ENCODE data around the gene ZC4H2. TPM values are rescaled to one million over a fixed set of nuclear protein-coding genes. Genes with fewer than 3 reads are reported as not detected.

The ZC4H2 gene
- total RNA-seq, 1 experiment from 2014 or later: 4.4 TPM

DNA sequence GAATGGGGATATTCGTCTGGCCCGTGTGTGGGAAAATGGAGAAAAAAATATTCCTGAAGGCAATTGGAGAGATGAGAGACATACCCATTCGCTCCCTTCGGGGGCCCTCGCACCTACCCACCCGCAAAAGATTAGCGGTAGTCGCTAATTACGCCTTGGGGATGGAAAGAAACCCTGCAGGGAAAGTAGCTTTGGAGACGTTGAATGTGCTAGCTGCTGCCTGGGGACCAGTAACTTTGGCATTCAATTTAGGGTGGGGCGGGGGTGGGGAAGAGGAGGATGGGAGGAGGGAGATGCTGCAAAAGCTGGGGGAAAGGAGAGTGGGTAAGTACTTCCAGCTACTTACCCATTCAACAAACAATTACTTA is 407 bp upstream of the ZC4H2 start:
- CTCF ChIA-PET: no interaction called here
- TF ChIP-seq CTCF (IDR thresholded peaks at IDR 0.05; ENCODE audit: unreplicated experiment): no peak

DNA sequence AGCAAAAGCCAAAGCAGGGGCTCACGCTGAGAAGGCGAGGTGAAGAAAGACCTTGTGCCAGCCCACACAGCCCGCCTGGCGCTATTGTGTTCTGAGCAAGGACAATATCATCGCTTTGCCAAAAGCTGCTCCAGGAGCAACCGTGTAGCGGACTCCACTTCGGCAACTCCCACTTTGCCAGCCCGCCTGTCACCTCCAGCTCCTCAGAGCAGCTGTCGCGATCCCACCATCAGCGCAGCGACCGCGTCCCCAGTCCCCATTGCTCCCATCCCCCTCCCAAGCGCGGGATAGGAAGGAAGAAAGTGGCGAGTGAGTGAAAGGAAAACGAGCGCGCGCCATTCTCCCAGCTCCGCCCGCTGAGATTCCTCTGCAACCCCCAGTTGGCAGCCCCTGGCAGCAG is 759 bp downstream of the ZC4H2 start:
- DNase-seq (ENCODE audit: unreplicated experiment): peak; percentile 36
- no peaks in the 10 kb centered on the region for H3K36me3 Mint-ChIP-seq (ENCODE audit: insufficient read depth, unreplicated experiment)
- H3K4me3 Mint-ChIP-seq (ENCODE audit: unreplicated experiment): peak overlapping the region; percentile 84
- CTCF ChIA-PET: interaction anchor here (0.6 kb wide), 1 partner anchor 553 kb away, joined by 3 read pairs; no protein-coding TSS in a partner anchor
- no TSS peak for BruUV-seq (replicated peaks)
- no peak for TF ChIP-seq CTCF (IDR thresholded peaks at IDR 0.05; ENCODE audit: unreplicated experiment)
- H3K27ac Mint-ChIP-seq (ENCODE audit: low read depth, unreplicated experiment): no peak overlapping the region
- intact Hi-C loops (cut with micrococcal nuclease): no loop called here
- H3K27me3 Mint-ChIP-seq (ENCODE audit: insufficient read depth, unreplicated experiment): no peaks in the 10 kb centered on the region
- peaks cover 26% of the 10 kb centered on the region for H3K9me3 Mint-ChIP-seq (ENCODE audit: unreplicated experiment)
- no peaks in the 10 kb centered on the region for H3K4me1 Mint-ChIP-seq (ENCODE audit: insufficient read depth, unreplicated experiment)
- POLR2A ChIA-PET: interaction anchor here (0.7 to 1.8 kb wide), 6 partner anchors 14 to 1211 kb away, joined by 3 to 5 read pairs (median 3); partner anchors contain the start of gene LAS1L

More for the DNA sequence above, 407 bp upstream of the ZC4H2 start:
- intact Hi-C loops (cut with micrococcal nuclease): no loop called here
- H3K4me1 Mint-ChIP-seq (ENCODE audit: insufficient read depth, unreplicated experiment): no peaks in the 10 kb centered on the region
- H3K27me3 Mint-ChIP-seq (ENCODE audit: insufficient read depth, unreplicated experiment): no peaks in the 10 kb centered on the region
- H3K36me3 Mint-ChIP-seq (ENCODE audit: insufficient read depth, unreplicated experiment): no peaks in the 10 kb centered on the region
- H3K4me3 Mint-ChIP-seq (ENCODE audit: unreplicated experiment): peak overlapping the region; percentile 84
- H3K9me3 Mint-ChIP-seq (ENCODE audit: unreplicated experiment): peaks cover 14% of the 10 kb centered on the region
- H3K27ac Mint-ChIP-seq (ENCODE audit: low read depth, unreplicated experiment): no peak overlapping the region
- no TSS peak for BruUV-seq (replicated peaks)
- no peak for DNase-seq (ENCODE audit: unreplicated experiment)
- POLR2A ChIA-PET: interaction anchor here (0.5 to 1.8 kb wide), 4 partner anchors 558 to 1626 kb away, joined by 3 to 5 read pairs (median 3); partner anchors contain the start of gene LAS1L

DNA sequence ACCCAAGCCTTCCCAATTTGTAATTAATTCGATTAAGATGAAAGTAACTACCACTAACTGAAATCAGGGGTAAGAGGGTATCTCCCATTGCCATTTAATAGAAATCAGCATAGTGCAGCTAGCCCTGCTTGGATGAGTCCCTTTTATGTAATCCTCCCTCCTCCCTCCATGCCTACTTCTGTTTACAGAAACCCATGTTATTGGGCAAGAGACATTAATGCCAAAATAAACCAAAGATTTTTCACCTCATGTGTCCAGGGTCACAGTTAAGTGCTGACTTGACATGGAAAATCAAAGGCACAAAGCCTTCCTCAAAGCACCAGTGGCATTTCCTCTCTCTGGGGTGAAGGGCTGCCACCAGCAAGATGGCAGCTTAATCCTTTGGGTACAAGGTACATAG is 50.8 kb downstream of the ZC4H2 start:
- no peak for TF ChIP-seq CTCF (IDR thresholded peaks at IDR 0.05; ENCODE audit: unreplicated experiment)
- POLR2A ChIA-PET: no interaction called here
- intact Hi-C loops (cut with micrococcal nuclease): no loop called here
- CTCF ChIA-PET: no interaction called here
- peaks cover 28% of the 10 kb centered on the region for H3K9me3 Mint-ChIP-seq (ENCODE audit: unreplicated experiment)
- no peaks in the 10 kb centered on the region for H3K27me3 Mint-ChIP-seq (ENCODE audit: insufficient read depth, unreplicated experiment)
- no peaks in the 10 kb centered on the region for H3K36me3 Mint-ChIP-seq (ENCODE audit: insufficient read depth, unreplicated experiment)
- H3K4me1 Mint-ChIP-seq (ENCODE audit: insufficient read depth, unreplicated experiment): no peaks in the 10 kb centered on the region
- BruUV-seq (replicated peaks): no TSS peak
- H3K27ac Mint-ChIP-seq (ENCODE audit: low read depth, unreplicated experiment): no peak overlapping the region
- no peak for DNase-seq (ENCODE audit: unreplicated experiment)
- H3K4me3 Mint-ChIP-seq (ENCODE audit: unreplicated experiment): no peak overlapping the region

DNA sequence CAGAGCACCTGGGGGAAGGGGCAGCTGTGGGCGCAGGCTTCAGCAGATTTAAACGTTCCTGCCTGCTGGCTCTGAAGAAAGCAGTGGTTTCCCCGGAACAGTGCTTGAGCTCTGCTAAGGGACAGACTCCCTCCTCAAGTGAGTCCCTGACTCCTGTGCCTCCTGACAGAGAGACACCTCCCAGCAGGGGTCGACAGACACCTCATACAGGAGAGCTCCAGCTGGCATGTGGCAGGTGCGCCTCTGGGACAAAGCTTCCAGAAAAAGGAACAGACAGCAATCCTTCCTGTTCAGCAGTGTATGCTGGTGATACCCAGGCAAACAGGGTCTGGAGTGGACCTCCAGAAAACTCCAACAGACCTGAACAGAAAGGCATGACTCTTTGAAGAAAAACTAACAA is 68.1 kb downstream of the ZC4H2 start:
- no peaks in the 10 kb centered on the region for H3K36me3 Mint-ChIP-seq (ENCODE audit: insufficient read depth, unreplicated experiment)
- H3K4me3 Mint-ChIP-seq (ENCODE audit: unreplicated experiment): no peak overlapping the region
- DNase-seq (ENCODE audit: unreplicated experiment): no peak
- POLR2A ChIA-PET: interaction anchor here (0.7 kb wide), 1 partner anchor 11 kb away, joined by 3 read pairs; no protein-coding TSS in a partner anchor
- no peaks in the 10 kb centered on the region for H3K4me1 Mint-ChIP-seq (ENCODE audit: insufficient read depth, unreplicated experiment)
- peaks cover 62% of the 10 kb centered on the region for H3K9me3 Mint-ChIP-seq (ENCODE audit: unreplicated experiment)
- BruUV-seq (replicated peaks): no TSS peak
- H3K27ac Mint-ChIP-seq (ENCODE audit: low read depth, unreplicated experiment): no peak overlapping the region
- intact Hi-C loops (cut with micrococcal nuclease): no loop called here
- CTCF ChIA-PET: no interaction called here
- TF ChIP-seq CTCF (IDR thresholded peaks at IDR 0.05; ENCODE audit: unreplicated experiment): no peak
- H3K27me3 Mint-ChIP-seq (ENCODE audit: insufficient read depth, unreplicated experiment): no peaks in the 10 kb centered on the region
